Activated T-helper 1 cell treated with Interleukin-2 at 50 U/mL for 16 hours (primary cell): ENCODE data around the gene SYMPK.

ENCODE experiments used
- DNase-seq: peaks from one replicate; pipeline ENCODE4 v3.0.0-alpha.2; 2020; ENCODE audit warnings: low read depth

The SYMPK gene

GRCh38 chr19:45825263-45825605 lies 37.7 kb downstream of the SYMPK start:
- DNase-seq, result no peak

GRCh38 chr19:45824531-45825262 lies 38.2 kb downstream of the SYMPK start:
- no peak for DNase-seq

GRCh38 chr19:45824041-45824471 lies 38.9 kb downstream of the SYMPK start:
- DNase-seq, result no peak

GRCh38 chr19:45823182-45823581 lies 39.8 kb downstream of the SYMPK start:
- DNase-seq, result no peak

GRCh38 chr19:45822716-45823115 lies 40.2 kb downstream of the SYMPK start:
- DNase-seq, result no peak

GRCh38 chr19:45821570-45821969 lies 41.4 kb downstream of the SYMPK start:
- DNase-seq, result no peak

GRCh38 chr19:45821103-45821521 lies 41.8 kb downstream of the SYMPK start:
- DNase-seq, result no peak

GRCh38 chr19:45820413-45821102 lies 42.4 kb downstream of the SYMPK start:
- DNase-seq, result no peak

- no peak for DNase-seq
These were observed 43.2 kb downstream of the SYMPK start for GRCh38 chr19:45819769-45820168.

- DNase-seq, result no peak
These were observed 45.1 kb downstream of the SYMPK start for GRCh38 chr19:45817725-45818301.

- peak; percentile 91 for DNase-seq
These were observed 45.8 kb downstream of the SYMPK start for GRCh38 chr19:45817010-45817724.

GRCh38 chr19:45816236-45817009 lies 46.5 kb downstream of the SYMPK start:
- DNase-seq, result no peak

- DNase-seq, result no peak
These were observed 47.3 kb downstream of the SYMPK start for GRCh38 chr19:45815481-45816216.

- DNase-seq, result no peak
These were observed 48.0 kb downstream of the SYMPK start, which contains the start of gene RSPH6A for GRCh38 chr19:45814851-45815480. TSS of gene RSPH6A (minus strand) at chr19:45815308. CDS start at chr19:45815176, 132 bp downstream.

GRCh38 chr19:45814166-45814780 lies 48.7 kb downstream of the SYMPK start:
- DNase-seq, result no peak

- no peak for DNase-seq
These were observed 50.6 kb downstream of the SYMPK start for GRCh38 chr19:45812297-45812696.

GRCh38 chr19:45809643-45810159 lies 53.2 kb downstream of the SYMPK start:
- DNase-seq, result no peak

- DNase-seq, result no peak
These were observed 57.2 kb downstream of the SYMPK start for GRCh38 chr19:45805719-45806118.

GRCh38 chr19:45804959-45805230 lies 58.1 kb downstream of the SYMPK start:
- DNase-seq, result no peak
